GM18858 (cell line): Measurements from ENCODE around the gene SFT2D1.

Source experiments
- ATAC-seq: cut with Tn5 transposase; IDR thresholded peaks from one replicate; pipeline ENCODE4 v1.9.1; 2021; ENCODE audit not compliant: unreplicated experiment

Gene SFT2D1

DNA sequence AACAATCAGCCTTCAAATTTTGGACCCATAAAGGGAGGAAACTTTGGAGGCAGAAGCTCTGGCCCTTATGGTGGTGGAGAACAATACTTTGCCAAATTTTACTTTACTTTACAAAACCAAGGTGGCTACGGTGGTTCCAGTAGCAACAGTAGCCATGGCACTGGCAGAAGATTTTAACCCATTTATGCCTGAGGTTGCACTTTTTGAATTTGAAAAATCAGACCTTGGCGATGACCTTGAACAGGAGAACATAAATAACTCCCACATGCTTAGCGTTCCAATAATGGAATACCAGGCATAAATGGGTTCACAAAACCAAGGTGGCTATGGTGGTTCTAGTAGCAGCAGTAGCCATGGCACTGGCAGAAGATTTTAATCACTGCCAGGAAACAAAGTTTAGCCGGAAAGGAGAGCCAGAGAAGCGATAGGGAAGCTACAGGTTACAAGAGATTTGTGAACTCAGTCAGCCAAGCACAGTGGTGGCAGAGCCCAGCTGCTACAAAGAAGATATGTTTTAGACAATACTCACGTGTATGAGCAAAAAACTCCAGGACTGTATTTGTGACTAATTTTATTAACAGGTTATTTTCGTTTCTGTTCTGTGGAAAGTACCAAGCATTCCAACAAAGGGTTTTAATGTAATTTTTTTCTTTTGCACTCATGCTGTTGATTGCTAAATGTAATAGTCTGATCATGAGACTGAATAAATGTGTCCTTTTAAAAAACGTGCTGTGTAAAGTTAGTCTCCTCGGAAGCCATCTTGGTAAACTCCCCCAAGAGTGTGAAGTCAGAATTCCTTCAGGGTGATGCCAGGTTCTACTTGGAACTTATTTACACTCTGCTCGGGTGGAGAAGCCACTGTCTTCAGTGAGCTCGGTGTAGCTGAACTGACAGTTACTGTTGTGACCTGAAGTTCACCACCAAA is 6.7 kb downstream of the SFT2D1 start:
- ATAC-seq: peak; percentile 56

DNA sequence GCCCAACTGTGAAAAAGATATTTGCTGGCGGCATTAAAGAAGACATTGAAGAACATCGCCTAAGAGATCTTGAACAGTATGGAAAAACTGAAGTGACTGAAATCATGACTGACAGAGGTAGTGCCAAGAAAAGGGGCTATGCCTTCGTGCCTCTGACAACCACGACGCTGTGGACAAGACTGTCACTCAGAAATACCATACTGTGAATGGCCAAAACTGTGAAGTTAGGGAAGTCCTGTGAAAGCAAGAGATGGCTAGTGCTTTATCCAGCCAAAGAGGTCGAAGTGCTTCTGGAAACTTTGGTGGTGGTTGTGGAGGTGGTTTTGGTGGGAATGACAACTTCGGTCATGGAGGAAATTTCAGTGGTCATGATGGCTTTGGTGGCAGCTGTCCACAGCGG is 7.5 kb downstream of the SFT2D1 start:
- ATAC-seq: no peak

DNA sequence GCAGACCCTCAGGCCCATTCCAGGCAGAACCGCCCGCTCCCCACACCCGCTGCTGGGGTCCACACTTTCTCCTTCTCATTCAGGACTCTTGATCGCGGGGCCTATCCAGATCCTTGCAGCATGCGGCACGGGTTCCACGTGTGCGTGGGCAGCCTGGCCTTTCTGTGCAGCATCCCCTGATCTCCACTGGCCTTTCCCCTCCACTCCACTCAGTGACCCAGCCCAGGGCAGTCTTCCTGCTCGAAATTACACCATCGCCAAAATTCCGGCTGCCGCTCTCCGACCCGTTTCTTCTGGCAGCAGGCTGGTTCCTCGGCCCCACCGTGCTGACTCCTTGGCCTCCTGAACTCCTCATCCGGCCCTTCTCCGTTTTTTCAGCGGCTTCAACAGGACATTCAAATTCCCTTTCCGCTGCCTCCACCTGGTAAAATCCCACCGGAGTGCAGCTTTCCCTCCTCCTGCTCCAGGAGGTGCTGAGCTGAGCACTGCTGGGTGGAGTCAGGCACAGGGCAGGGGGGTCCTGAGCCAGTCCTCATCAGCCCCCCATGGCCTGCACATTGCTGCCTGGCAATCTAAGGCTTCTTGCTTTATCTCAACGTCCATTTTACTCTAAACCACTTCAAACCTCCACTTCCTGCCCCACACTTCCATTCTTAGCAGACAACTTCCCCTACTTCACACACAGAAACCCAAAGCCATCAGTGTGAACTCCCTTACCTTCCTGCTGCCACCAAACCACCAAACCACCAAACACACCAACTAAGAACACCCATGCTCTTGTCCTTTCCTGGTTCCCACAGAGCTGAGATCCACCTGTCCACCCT is 9.0 kb downstream of the SFT2D1 start:
- peak; percentile 71 for ATAC-seq

DNA sequence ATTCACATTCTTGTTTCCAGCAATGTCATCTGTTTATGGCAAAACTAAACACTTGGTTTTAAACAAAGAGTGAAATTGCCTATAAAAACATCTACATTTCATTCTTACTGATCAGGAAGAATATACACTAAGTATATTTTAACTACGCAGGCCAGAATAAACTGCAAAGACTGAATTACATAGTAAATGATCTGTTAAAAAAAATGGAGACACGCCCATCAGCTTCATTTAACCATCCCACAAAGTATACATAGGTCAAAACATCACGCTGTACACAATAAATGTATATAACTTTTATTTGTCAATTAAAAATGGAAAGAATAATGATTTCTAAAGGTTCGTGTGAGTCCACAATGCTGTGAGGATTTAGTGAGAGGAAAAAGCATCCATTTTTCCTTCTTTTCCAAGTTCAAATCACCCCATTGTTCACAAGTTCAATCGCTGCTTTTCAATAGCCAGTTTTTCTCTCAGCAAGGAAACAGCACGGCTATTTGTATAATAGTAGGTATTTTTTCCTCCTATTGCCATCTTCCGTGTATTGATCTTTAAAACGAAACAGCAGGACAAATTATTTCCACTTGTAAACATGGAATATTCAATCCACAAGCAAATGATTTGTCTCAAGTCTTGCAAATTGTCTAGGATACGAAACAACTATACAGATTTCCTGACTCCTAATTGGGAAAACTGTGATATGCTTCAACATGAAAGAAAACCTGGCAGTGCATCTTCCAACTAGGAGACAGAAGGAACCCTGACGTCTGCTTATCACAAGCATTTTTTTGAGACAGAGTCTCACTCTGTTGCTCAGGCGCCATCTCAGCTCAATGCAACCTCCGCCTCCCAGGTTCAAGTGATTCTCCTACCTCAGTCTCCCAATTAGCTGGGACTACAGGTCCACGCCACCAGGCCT is 10.6 kb downstream of the SFT2D1 start:
- ATAC-seq: no peak

DNA sequence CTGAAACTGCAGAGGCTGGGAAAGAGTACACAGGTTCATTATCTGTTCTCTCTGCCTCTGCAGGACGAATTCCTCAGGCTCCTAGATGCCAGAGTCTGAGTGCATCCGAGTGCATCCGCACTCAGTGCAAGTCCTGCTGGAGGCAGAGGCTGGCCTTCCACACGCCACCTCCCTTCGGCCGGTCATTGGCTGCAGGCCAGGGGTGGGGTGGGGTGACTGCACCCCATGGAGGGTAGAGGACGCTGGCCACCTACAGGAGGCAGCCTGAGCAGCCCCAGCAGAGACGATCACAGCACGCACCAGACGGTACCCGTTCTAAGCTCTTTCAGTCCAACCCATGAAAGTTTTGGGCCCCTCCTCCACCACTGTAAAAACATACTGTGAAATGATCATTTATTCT is 11.7 kb downstream of the SFT2D1 start:
- ATAC-seq: no peak

DNA sequence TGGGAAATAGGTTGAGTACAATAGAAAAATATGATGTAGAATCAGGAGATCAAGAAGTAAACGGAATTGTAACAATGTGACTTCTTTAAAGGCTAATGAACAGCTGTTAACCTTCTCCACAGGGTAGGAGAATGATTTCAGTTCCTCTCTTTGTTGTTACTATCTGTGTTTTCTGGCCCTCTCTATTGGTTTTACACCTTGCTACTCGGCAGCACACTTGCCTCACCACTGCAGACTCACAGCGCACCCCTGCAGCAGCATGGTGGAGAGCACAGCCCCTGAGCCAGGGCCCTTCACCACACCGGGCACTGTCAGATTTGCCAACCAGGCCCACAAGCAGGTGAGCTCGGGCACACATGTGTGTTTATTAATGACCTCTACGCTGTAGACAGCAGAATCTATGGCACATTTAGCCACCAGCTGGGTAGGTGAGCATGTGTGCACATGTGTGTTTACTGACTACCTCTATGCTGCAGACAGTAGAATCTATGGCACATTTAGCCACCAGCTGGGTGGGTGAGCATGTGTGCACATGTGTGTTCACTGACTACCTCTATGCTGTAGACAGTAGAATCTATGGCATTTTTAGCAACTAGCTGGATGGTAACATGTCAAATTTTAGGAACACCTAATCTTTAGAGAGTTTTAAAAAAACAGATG is 16.8 kb downstream of the SFT2D1 start:
- peak; percentile 83 for ATAC-seq

DNA sequence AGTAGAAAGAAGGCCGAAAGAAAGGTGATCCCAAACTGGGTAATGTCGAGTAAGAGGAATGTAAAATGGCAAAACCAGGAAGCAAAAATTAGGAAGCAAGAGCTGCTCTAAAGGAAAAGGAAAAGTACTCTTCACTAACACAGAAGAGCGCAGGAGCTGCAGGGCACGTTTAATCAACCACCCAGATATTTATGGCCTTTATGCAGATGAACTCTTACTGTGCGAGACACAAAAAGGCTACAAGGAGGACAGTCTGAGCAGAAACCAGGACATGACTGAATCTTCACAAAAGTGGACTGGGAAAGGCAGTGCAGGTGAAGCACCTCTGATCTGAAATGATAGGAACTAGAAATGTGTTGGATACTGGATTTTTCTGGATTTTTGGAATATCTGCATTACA is 18.9 kb downstream of the SFT2D1 start:
- no peak for ATAC-seq

DNA sequence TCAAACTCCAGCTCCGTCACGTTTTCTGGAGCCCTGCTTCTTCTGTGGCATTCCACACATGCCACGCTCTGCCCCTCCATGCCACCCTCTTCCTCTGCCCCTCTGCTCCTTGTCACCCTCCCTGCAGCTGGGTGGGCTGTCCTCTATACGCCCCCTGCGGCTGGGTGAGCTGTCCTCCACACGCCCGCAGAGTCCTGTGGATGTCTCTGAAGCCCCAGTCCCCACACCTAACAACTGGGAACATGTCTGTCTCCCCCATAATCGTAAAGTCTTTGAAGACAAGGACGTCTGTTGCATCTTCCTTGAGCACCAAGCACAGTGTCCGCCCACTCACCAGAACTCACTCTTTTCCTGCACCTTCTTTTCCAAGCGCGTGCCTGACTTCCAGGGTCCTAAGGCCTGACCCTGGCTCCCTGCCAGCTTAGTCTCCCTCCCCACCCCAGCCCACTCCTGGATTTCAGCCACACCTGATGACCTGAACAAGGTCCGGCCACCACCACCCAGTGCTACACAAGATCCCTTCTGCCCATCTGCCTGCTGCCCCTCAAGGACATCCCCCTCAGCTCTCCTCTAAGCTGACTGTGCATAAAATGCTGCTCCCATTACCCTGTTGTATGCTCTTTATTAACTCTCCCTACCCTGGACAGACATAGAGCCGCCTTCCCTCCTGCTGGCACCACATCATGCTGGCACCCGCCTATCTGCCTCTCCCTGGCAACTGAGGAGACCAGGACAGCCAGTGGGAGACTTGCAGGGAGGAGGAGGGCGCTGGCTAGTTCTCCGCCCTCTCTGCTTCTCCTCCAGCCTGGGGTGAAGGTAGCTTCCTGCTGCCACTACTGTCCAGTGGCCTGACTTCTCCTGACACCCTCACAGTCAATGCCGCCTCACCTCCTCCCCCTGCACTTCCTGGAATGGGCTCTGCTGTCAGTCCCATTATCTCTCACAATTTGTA is 23.4 kb downstream of the SFT2D1 start:
- no peak for ATAC-seq

DNA sequence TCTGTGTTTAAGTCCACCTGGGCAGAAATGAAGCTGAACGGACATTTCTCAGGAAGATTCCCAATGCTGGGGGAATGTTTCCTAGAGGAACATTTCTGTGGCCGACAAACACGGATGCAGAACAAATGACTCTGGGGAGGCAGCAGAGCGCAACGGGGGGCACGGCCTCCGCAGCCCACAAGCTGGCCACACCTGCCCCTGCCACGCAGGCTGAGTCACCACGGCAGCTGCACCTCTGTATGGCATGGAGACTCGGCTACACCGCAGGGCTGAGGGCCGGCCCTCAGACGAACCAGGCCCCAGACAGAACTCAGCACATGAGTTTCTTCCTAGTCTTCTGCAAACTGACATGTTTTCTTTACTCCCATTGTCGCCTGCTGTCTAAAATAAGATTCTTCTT is 24.1 kb downstream of the SFT2D1 start:
- ATAC-seq: no peak

DNA sequence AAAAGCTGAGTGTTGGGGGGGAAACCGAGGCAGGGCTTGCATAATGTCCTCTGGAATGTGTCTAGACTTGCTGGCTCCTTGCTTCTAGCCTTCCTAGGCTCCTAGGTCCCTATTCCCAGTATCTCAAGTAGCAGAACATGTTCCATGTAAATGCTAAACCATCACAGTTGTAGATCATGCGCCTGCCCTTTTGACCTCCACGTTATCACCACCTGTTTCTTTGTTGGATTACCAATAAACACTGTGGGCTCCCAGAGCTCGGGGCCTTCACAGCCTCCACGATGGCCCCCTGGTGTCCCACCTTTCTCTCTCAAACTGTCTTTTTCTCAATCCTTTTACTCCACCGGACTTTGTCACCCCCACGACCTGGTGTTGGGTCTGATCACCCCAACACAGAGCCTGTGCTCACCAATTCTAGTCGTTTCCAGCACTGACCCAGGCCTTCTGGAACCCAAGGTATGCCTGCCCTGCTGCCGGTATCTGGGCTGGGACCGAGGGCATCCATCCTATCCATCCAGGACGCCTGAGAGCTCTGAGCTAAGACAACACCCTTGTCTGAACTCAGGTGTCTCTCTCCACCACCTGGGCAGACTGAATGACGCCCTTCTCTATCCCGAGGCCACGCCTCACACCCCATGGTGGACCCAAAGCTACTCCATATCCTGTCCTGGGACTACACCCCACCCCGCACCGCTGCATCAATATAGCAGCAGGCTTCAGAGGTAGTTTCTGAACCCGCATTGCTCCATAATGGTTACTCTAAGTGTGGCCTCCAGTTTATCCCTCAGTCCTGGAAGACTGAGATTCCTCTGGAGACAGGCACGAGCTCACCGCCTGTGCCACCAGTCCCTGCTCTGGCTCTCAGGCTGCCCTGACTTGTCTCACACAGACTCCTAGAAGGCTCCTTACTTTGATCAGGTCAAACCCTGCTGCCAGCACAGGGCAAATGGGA is 24.8 kb downstream of the SFT2D1 start:
- ATAC-seq: no peak

DNA sequence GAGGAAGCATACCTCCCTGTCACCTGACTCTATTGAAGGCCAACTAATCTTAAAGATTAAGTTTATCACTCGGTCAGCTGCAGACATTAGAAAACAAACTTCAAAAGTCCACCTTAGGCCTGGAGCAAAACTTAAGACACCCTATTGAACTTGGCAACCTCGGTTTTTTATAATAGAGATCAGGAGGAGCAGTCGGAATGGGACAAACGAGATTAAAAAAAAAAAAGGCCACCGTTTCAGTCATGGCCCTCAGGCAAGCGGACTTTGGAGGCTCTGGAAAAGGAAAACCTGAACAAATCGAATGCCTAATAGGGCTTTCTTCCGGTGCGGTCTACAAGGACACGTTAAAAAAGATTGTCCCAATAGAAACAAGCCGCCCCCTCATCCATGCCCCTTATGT is 26.9 kb downstream of the SFT2D1 start:
- ATAC-seq: no peak

DNA sequence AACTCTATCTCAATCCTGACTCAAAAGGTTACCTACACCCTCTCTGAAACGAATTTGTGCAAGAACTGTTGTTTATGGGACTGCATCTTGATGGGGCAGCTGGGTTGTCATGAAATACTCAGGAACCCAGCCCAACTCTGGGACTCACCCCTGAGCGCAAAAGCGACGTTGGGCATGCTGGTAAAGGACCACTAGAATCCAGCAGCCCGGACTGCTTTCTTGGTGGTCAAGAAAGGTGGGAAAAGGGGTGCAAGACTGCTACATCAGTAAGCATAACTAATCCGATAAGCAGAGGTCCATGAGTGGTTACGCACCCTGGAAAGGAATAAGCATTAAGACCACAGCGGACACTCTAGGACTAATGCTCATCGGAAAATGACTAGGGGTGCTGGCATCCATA is 27.9 kb downstream of the SFT2D1 start:
- ATAC-seq: no peak

DNA sequence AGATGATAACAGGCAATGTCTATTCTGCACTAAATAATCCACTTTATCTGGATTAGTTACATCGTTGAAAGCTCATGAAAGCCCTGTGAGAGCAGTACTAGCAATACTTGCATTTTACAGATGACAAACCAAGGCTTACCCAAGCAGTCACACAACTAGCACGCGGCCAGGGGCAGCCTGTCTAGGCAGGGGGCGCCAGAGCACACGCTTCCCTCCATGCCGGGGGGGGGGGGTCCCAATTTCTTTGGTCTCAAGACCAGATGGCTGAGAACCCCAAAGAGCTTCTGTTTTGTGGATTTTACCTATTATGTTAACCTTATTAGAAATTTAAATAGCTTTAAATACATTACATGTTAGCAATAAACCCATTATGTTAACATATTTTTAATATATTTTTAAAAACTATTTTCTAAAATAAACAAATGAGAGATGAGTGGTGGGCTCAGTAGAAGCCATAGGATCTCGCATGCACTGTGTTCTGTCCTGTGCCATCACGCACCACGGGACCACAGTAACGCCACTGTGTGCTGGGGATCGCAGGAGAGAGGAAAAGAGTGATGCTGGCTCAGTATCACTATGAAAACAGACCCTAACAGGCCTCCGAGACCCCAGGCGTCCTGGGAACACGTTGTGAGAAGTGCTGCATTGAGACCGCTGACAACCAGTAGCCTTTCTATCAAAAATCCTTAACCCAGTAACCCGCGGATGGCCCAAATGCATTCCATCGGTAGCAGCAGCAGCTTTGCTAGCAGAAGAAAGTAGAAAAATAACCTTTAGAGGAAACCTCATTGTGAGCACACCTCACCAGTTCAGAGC is 28.9 kb downstream of the SFT2D1 start:
- peak; percentile 78 for ATAC-seq

DNA sequence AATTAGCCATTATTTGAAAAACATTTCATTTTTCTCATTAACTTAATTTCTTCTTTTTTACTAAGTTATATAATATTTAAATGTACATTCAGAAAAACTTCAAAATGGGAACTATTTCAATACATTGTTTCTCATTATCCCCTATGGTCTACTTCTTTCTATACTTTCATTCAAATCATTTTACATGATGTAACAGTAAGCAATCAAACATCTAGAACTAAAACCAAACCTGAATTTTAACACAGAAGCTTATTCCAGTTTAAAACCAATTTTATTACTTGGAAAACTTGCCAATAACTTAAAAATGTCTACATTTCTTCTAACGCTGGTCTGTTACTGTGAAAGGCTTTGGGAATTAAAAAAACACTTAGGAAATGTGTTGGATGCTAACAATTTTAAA is 29.5 kb downstream of the SFT2D1 start:
- ATAC-seq: no peak

DNA sequence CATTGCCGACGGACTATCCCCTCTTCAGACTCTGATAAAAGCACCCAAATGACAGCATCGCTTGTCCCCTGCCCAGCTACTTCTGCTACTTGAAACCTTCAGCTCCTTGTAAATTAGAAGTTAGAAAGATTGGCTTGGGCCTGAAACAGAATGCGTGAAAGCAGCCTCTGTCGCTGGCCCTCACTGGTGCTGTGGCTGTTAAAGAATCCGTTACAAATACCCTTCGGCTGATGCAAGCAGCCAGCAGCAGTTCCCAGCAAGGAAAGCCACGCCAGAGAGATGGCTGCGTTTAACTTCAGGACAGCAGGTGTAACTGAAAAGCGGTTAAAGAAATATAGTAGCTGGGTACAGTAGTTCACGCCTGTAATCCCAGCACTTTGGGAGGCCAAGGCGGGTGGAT is 31.7 kb downstream of the SFT2D1 start:
- no peak for ATAC-seq

DNA sequence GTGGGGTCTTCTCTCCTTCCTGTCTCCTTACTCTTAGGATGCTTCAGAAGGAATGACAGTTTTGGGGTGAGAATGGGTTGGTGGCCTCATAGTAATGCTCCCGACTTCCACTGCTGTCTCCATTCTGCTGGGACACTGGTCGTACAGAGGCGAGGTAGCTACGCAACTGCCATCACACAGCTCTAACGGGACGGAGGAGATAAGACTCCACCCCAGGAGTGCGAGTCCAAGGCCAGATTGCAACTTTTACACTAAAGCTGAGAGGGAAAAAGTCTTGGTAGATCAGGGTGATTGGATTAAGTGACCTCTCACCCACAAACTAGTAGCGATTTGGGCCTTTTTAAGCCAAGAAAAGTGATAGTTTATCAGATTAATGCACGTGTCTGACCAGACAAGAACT is 32.4 kb downstream of the SFT2D1 start:
- ATAC-seq: no peak

DNA sequence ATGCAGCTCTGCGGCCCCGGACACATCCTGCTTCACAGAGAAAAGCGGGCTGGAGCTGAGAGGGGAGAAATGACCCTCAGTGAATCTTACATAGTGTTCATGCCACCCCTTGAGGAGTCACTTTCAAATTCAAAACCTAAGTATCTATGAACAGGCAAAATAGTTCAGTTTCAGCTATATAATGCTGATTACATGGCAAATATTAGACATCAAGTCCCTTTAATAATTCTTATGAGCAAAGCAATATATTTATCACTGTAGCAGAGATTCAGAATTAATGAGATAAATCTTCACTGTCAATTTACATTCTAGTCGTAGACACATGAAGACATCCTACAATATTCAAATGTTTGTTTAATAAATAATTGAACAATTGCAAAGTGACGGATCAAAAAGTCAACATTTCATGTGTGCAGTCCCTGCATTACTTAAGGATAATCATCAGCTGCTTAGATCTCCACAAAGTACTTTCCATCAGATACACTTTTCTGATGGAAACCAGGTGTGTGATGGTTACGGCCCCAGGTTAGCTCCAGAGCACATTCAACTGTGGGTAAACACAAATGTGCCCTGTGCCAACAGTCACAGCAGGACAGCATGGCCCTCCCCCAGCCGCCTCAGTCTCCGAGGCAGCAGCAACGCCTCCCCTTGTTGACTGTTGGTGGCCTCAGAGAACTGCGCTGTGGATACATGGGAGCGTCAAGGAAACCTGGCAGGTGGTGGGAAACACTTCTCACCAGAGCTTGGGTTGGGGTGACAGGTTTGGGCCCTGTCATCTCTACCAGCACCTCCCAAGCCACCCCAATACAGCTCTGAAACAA is 33.4 kb downstream of the SFT2D1 start:
- no peak for ATAC-seq
